Activated B cell treated with CpG ODN at 0.5 μM for 24 hours (primary cell): ENCODE measurements around the gene PTPN13. TPM values are rescaled to one million over a fixed set of nuclear protein-coding genes. Genes with fewer than 3 reads are reported as not detected.
A peak's percentile ranks its signal among the peaks of the same experiment; 100 is the strongest.

Source experiments
- ATAC-seq: fragments of 200-7000 bp; cut with Tn5 transposase; one replicate; pipeline ENCODE4 v1.10.0; 2021; ENCODE audit warnings: low read depth, mild to moderate bottlenecking, moderate library complexity
- CTCF ChIA-PET: fragments of 350-600 bp; sonication (Branson Sonifier 250); formaldehyde crosslinking; loops from one replicate; lab custom pipeline; 2021; ENCODE audit warnings: antibody characterized with exemption; lab: Charles Lee
- POLR2A ChIA-PET: fragments of 350-600 bp; sonication (Branson Sonifier 250); formaldehyde crosslinking; loops from one replicate; lab custom pipeline; 2021; ENCODE audit warnings: antibody characterized with exemption; lab: Charles Lee
- DNase-seq: peaks from one replicate; pipeline ENCODE4 v3.0.0; 2022
- H3K27ac Mint-ChIP-seq: one replicate; pipeline ENCODE4 v1.8.0; 2020; ENCODE audit warnings: mixed read lengths
- H3K27me3 Mint-ChIP-seq: one replicate; pipeline ENCODE4 v1.8.0; 2021; ENCODE audit warnings: mixed read lengths
- H3K36me3 Mint-ChIP-seq: one replicate; pipeline ENCODE4 v1.8.0; 2021; ENCODE audit warnings: low read depth, mixed read lengths
- H3K4me1 Mint-ChIP-seq: one replicate; pipeline ENCODE4 v1.8.0; 2021; ENCODE audit warnings: mixed read lengths
- H3K4me3 Mint-ChIP-seq: one replicate; pipeline ENCODE4 v1.8.0; 2020; ENCODE audit warnings: mild to moderate bottlenecking, mixed read lengths
- H3K9me3 Mint-ChIP-seq: one replicate; pipeline ENCODE4 v1.8.0; 2020; ENCODE audit warnings: mixed read lengths
- CTCF ChIP-seq: fragments of 200-600 bp; IDR thresholded peaks from one replicate; pipeline ENCODE4 v1.8.0; 2022; ENCODE audit warnings: antibody characterized with exemption, mild to moderate bottlenecking
- intact Hi-C: fragments of 100-400 bp; cut with micrococcal nuclease; formaldehyde crosslinking; loops from one replicate; pipeline ENCODE4 v1.15.1; 2024
- total RNA-seq: library from RNA; stranded (reverse); gene quantifications from 2 replicates; pipeline ENCODE4 v1.2.3, GENCODE V29; 2022

The PTPN13 gene
- total RNA-seq, 1 donor from 2014 or later, result 0.07 TPM

GRCh38 chr4:86587381-86588140, 6.6 kb upstream of the PTPN13 start:
- Mint-ChIP-seq H3K27me3 (peaks cover 9% of the 10 kb centered on the region), H3K4me1 (peaks cover 5% of the 10 kb centered on the region), H3K9me3 (no peaks in the 10 kb centered on the region), H3K27ac (no peak overlapping the region), H3K4me3 (no peak overlapping the region), H3K36me3 (no peaks in the 10 kb centered on the region)
- no peak for ATAC-seq
- no peak for DNase-seq
- TF ChIP-seq CTCF, result no peak
- intact Hi-C loops, result no loop called here
- POLR2A ChIA-PET, result no interaction called here
- CTCF ChIA-PET, result no interaction called here

GRCh38 chr4:86592553-86593249, 1.4 kb upstream of the PTPN13 start:
- H3K36me3 Mint-ChIP-seq, result no peaks in the 10 kb centered on the region
- no peaks in the 10 kb centered on the region for H3K9me3 Mint-ChIP-seq
- ChIA-PET POLR2A (no interaction called here), CTCF (no interaction called here)
- TF ChIP-seq CTCF, result no peak
- ATAC-seq, result no peak
- H3K4me3 Mint-ChIP-seq, result no peak overlapping the region
- intact Hi-C loops, result no loop called here
- no peak overlapping the region for H3K27ac Mint-ChIP-seq
- DNase-seq, result no peak
- peaks cover 35% of the 10 kb centered on the region for H3K27me3 Mint-ChIP-seq
- H3K4me1 Mint-ChIP-seq, result peaks cover 15% of the 10 kb centered on the region

DNA sequence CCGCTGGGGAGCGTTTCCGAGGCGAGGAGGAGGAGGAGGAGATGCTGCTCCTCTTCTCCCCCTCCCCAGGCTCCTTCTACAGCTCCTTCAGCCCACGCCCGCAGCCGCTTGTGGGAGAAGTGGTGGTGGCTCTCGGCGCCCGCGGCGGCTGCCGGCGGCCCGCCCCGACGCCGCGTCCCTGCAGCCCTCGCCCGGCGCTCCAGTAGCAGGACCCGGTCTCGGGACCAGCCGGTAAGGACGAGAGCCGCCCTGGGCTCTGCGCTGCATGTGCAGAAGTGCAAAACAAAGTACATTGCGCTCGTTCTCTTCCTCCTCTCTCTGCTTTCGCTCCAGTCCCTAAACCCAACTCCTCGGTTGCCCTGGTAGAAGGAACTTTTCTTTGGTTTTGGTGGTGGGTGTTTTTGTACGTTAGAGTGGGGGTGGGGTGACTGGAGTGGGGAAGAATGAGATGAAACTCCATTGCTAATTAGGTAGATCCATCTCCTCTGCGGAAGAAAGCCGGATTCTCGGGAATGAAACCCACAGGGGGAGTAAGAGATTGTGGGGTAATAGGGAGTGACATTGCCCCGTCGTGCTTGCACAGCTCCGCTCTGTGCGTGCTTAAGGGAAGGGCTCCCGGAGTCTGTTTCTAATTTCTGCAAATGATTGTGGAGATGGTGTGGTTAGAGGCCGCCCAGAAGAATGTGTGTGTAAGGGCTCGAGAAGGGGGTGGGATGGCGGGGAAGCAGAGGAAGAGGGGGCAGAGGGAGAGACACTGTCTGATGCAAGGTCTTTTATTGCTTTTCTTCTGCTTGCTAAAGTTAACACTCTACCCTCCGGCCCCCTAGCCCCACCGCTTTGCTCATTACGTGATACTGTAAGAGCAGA, 677 bp downstream of the PTPN13 start:
- peak overlapping the region; percentile 78 for H3K4me3 Mint-ChIP-seq
- no peak overlapping the region for H3K27ac Mint-ChIP-seq
- peaks cover 15% of the 10 kb centered on the region for H3K4me1 Mint-ChIP-seq
- DNase-seq (no peak), ATAC-seq (peak; percentile 4)
- intact Hi-C loops, result loop anchor here (1.0 kb wide), 1 partner anchor 8 kb away; no protein-coding TSS in a partner anchor
- ChIA-PET CTCF (no interaction called here), POLR2A (no interaction called here)
- TF ChIP-seq CTCF, result no peak
- no peaks in the 10 kb centered on the region for H3K36me3 Mint-ChIP-seq
- H3K9me3 Mint-ChIP-seq, result no peaks in the 10 kb centered on the region
- peaks cover 33% of the 10 kb centered on the region for H3K27me3 Mint-ChIP-seq

GRCh38 chr4:86595426-86595805, 1.3 kb downstream of the PTPN13 start:
- intact Hi-C loops, result no loop called here
- DNase-seq, result no peak
- H3K9me3 Mint-ChIP-seq, result no peaks in the 10 kb centered on the region

More at GRCh38 chr4:86595426-86595805, 1.3 kb downstream of the PTPN13 start:
- Mint-ChIP-seq H3K27me3 (peaks cover 33% of the 10 kb centered on the region), H3K4me3 (peak overlapping the region; percentile 70), H3K27ac (no peak overlapping the region), H3K4me1 (peaks cover 15% of the 10 kb centered on the region), H3K36me3 (no peaks in the 10 kb centered on the region)
- no peak for ATAC-seq
- POLR2A ChIA-PET, result no interaction called here
- TF ChIP-seq CTCF, result no peak
- CTCF ChIA-PET, result no interaction called here
